ENCODE results near the gene MRPL20. TPM values are rescaled to one million over a fixed set of nuclear protein-coding genes. Genes with fewer than 3 reads are reported as not detected.

The MRPL20 gene
- total RNA-seq, 1 experiment from 2014 or later = 90.8 TPM

DNA sequence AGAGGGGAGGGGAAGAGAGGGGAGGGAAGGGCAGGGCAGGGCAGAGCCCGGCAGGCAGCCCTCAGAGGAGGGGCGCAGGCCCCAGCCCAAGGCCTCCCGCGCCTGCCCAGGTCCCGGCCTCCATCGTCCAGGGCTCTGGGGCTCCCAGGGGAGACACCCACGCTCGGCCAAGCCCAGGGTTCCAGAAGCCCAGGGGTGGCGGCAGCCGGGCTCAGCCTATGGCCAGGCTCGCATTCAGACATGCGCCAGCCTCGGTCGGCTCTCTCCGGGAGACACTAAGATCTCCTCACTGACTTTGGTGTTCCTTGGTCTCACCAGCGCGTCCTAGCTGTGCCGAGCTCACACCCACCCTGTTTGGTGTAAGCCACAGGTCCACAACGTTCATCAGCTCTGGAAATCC lies 21.1 kb upstream of the MRPL20 start:
- no peaks in the 10 kb centered on the region for H3K9me2 ChIP-seq (ENCODE audit: insufficient read depth)
- TF ChIP-seq CTCF (conservative IDR thresholded peaks at IDR 0.05) = no peak
- TF ChIP-seq EZH2 (IDR thresholded peaks at IDR 0.05; ENCODE audit: low read depth) = no peak
- peaks cover 39% of the 10 kb centered on the region for H3K4me1 ChIP-seq (replicated peaks; ENCODE audit: insufficient read depth)
- no peaks in the 10 kb centered on the region for H3K27me3 ChIP-seq (ENCODE audit: insufficient read depth, low read depth)
- no peak overlapping the region for H2AFZ ChIP-seq
- ChIA-PET POLR2A (ENCODE audit: unreplicated experiment) (no interaction called here), CTCF (no interaction called here)
- DNase-seq = no peak
- H3K79me2 ChIP-seq (ENCODE audit: low read depth) = no peaks in the 10 kb centered on the region
- H3F3A ChIP-seq (ENCODE audit: insufficient read depth, low read depth) = peaks cover 18% of the 10 kb centered on the region; the same call in 1 of the 2 replicates
- no peaks in the 10 kb centered on the region for H3K36me3 ChIP-seq (ENCODE audit: low read depth)
- H3K4me3 ChIP-seq = no peak overlapping the region
- no peak overlapping the region for H3K27ac ChIP-seq
- H3K9me3 ChIP-seq (ENCODE audit: insufficient read depth, low read depth) = no peaks in the 10 kb centered on the region
- BruUV-seq (replicated peaks) = no TSS peak
- H4K20me1 ChIP-seq (ENCODE audit: insufficient read depth) = no peaks in the 10 kb centered on the region
- H3K4me2 ChIP-seq = no peak overlapping the region
- intact Hi-C loops (cut with micrococcal nuclease; ENCODE audit: unreplicated experiment) = no loop called here

DNA sequence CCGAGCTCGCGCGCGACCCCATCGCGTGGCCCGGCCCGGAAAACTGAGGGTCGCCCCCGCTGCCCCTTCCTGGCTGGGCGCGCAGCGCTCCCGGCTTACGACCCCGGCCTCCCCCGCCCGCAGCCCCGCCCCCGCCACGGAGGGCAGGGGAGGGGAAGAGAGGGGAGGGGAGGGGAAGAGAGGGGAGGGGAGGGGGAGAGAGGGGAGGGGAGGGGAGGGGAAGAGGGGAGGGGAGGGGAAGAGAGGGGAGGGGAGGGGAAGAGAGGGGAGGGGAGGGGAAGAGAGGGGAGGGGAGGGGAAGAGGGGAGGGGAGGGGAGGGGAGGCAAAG lies 20.7 kb upstream of the MRPL20 start:
- Histone ChIP-seq H3F3A (ENCODE audit: insufficient read depth, low read depth) (peaks cover 19% of the 10 kb centered on the region; the same call in 1 of the 2 replicates), H3K27ac (no peak overlapping the region), H3K79me2 (ENCODE audit: low read depth) (no peaks in the 10 kb centered on the region), H3K9me3 (ENCODE audit: insufficient read depth, low read depth) (no peaks in the 10 kb centered on the region), H2AFZ (no peak overlapping the region), H3K4me2 (no peak overlapping the region), H3K9me2 (ENCODE audit: insufficient read depth) (no peaks in the 10 kb centered on the region), H4K20me1 (ENCODE audit: insufficient read depth) (no peaks in the 10 kb centered on the region), H3K4me1 (replicated peaks; ENCODE audit: insufficient read depth) (peaks cover 39% of the 10 kb centered on the region), H3K4me3 (no peak overlapping the region), H3K27me3 (ENCODE audit: insufficient read depth, low read depth) (no peaks in the 10 kb centered on the region), H3K36me3 (ENCODE audit: low read depth) (no peaks in the 10 kb centered on the region)
- intact Hi-C loops (cut with micrococcal nuclease; ENCODE audit: unreplicated experiment) = no loop called here
- DNase-seq = no peak
- no peak for TF ChIP-seq EZH2 (IDR thresholded peaks at IDR 0.05; ENCODE audit: low read depth)
- TF ChIP-seq CTCF (conservative IDR thresholded peaks at IDR 0.05) = no peak
- no TSS peak for BruUV-seq (replicated peaks)
- CTCF ChIA-PET = no interaction called here
- POLR2A ChIA-PET (ENCODE audit: unreplicated experiment) = no interaction called here

DNA sequence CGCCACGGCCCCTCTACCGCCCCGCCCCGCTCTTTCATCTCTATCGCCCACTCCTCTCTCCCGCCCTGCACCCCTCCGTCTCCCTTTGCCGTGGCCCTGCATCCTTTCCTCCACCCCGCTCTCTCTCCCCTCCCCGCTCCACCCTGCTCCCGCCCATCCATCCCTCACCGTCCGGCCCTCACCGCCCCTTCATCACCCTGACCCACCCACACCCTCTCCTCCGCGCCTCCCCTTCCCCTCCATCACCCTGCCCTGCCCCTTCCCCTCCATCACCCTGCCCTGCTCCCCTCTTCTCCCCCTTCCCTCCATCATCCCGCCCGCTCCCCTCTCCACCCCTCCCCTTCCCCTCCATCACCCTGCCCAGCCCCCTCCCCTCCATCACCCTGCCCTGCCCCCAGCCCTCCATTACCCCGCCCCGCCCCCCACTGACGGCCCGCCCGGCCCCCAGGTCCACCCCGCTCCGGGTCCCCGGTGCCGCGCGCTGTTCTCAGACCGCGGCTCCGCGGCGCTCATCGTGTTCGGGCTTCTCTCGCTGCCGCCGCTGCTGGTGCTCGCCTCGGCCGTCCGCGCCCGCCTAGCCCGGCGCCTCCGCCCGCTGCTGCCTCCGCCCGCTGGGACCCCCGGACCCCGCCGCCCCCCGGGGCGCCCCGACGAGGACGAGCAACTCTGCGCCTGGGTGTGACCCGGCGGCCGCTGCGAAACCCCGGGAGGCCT lies 20.2 kb upstream of the MRPL20 start:
- CTCF ChIA-PET = no interaction called here

More for the DNA sequence above, 20.2 kb upstream of the MRPL20 start:
- H3K36me3 ChIP-seq (ENCODE audit: low read depth) = no peaks in the 10 kb centered on the region
- no peak overlapping the region for H3K4me2 ChIP-seq
- H3K4me1 ChIP-seq (replicated peaks; ENCODE audit: insufficient read depth) = peaks cover 39% of the 10 kb centered on the region
- DNase-seq = peak in 1 of 2 experiments; percentile 39
- no peaks in the 10 kb centered on the region for H4K20me1 ChIP-seq (ENCODE audit: insufficient read depth)
- intact Hi-C loops (cut with micrococcal nuclease; ENCODE audit: unreplicated experiment) = no loop called here
- H3K9me3 ChIP-seq (ENCODE audit: insufficient read depth, low read depth) = no peaks in the 10 kb centered on the region
- POLR2A ChIA-PET (ENCODE audit: unreplicated experiment) = no interaction called here
- no peaks in the 10 kb centered on the region for H3K27me3 ChIP-seq (ENCODE audit: insufficient read depth, low read depth)
- peaks cover 24% of the 10 kb centered on the region; the same call in 1 of the 2 replicates for H3F3A ChIP-seq (ENCODE audit: insufficient read depth, low read depth)
- H3K79me2 ChIP-seq (ENCODE audit: low read depth) = no peaks in the 10 kb centered on the region
- H2AFZ ChIP-seq = no peak overlapping the region
- H3K4me3 ChIP-seq = no peak overlapping the region
- BruUV-seq (replicated peaks) = no TSS peak
- no peak overlapping the region for H3K27ac ChIP-seq
- TF ChIP-seq EZH2 (IDR thresholded peaks at IDR 0.05; ENCODE audit: low read depth) (no peak), CTCF (conservative IDR thresholded peaks at IDR 0.05) (no peak)
- no peaks in the 10 kb centered on the region for H3K9me2 ChIP-seq (ENCODE audit: insufficient read depth)

All from PC-9 (cell line).